GM19463 (cell line): Measurements from ENCODE around the gene FAM131B.
A peak's percentile ranks its signal among the peaks of the same experiment; 100 is the strongest.
"Not testable (repeated sequence)": the region's sequence is repeated elsewhere in the genome, so short reads cannot be mapped to it uniquely, and the experiment has no call there.

ENCODE experiments used
- ATAC-seq: cut with Tn5 transposase; IDR thresholded peaks from one replicate; pipeline ENCODE4 v1.9.1; 2021; ENCODE audit warnings: mild to moderate bottlenecking, moderate library complexity; ENCODE audit not compliant: unreplicated experiment

FAM131B gene

DNA sequence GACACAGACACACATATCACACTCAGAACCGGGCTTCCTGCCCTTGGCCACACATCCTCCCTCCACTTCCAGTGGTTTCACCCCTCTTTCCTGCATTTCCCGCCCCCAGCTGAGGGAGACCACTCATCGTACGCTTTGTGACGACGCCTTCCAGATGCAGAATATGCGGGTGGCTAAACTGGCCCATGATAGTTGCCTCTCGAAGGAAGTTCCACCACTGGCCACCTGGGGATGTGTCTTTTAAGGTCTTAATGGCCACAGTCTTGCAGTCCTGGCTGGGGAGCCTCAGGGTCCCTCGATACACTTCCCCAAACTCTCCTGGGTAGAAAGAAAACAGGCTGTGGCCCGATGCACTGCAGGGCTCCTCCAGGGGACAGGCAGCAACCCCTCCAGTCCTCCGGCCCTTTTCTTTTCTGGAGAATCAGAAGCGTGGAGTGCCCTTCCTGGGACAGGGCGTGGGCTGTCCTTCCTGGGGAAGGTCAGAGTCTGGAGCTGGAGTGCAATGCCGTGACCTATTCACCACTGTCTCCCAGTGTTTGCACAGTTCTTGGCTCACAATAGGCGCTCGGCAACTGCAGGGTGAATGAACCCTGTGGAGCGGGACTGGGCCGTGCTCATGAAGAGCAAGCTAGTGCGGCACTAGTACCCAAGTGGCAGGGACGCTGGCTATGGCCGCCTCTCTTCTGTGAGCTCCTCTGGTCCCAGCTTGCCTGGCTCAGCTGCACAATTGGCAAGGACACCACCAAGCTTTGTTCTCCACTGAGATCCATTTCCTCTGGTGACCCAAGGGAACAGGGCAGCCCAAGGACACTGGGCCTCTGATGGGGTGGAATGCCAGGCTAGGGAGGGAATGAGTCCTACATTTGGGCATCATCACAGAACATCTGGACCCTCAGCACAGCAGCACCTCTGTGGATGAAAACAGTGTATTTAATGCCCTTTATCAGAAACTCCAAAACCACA, 33.0 kb upstream of the FAM131B start:
- ATAC-seq, result no peak

- ATAC-seq, result no peak
These were observed 32.3 kb upstream of the FAM131B start for GRCh38 chr7:143394777-143395176.

DNA sequence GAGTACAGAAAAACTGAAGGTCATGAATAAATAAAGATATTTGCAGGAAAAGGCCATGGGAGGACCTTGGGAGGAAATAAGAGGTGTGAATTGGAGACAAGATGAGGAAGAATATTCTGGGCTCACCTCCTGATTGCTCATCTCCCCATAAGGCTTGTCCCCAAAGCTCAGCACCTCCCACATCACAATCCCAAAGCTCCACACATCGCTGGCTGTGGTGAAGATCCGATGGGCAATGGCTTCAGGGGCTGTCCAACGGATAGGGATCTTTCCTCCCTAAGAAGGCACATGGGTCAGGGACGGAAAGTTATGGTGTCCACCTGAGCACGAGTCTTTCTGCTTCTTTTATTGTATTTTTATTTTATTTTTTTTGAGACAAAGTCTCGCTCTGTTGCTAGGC, 31.6 kb upstream of the FAM131B start:
- ATAC-seq, result no peak

- ATAC-seq, result no peak
These were observed 30.9 kb upstream of the FAM131B start for GRCh38 chr7:143393267-143394041.

GRCh38 chr7:143392875-143393266, 30.4 kb upstream of the FAM131B start:
- no peak for ATAC-seq

GRCh38 chr7:143392427-143392826, 29.9 kb upstream of the FAM131B start:
- ATAC-seq, result not testable (repeated sequence)

DNA sequence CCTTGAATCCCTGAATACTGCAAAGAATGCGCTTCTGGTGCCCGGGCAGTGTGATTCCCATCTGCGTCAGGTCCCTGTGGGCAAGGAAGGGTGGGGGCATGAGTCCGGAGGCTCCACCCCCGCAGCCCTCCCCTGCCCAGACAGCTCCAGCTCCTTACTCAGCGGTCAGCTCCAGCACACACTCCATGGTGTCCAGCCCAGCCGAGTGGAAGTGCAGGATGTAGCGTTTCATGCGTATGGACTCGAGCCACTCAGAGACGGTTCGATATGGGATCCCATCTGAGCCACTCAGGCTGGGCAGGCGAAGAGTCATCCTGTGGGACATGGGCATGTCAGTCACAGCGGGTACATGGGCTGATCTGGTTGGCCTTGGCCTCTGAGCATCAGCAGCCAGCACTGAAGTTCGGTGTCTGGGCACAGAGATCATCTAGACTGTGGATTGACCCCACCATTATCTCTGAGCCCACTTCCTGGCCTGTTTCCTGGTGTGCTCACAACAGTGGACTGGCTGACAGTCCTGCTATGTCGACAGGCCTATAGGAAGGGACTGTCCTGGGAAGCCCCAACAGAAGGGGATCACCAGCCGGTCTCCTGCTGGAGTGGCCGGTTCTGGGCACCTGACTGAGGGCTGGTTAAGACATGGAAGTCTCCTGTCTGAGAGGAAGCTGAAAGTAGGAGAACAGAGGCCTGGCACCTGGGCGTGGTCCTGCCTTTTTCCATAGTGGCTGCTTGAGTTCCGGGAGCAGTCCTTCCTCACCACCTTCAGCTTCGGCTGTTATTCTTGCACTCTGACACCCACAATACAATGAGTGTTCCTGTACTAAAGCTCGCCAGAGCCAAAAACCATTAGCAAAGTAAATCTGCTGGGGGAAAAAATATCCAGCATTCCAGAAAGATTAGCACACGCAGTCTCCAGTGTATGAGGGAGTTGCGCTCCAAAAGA, 29.2 kb upstream of the FAM131B start:
- no peak for ATAC-seq

DNA sequence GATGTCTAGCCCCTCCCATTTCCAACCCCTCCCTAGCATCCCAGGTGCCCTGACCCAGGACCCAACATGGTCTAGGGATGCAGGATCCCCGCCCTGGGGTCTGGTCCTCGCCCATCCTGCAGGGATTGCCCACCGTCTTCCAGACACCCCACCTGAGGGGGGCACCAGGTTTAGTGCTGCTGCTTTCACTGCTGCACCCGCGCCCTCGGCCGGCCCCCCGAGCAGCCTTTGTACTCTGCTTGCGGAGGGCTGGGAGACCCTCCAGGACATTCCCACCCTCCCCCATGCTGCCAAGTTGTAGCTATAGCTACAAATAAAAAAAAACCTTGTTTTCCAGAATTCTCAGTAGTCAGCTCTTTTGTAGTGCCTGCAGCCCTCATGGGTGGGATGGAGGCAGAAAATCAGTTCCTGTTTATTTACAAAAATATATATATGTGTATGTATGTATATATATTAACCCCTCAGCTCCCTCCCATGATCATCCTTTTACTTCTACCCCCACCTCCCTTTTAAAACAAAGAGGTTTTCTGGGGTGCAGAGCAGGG, 28.3 kb upstream of the FAM131B start:
- ATAC-seq, result no peak

DNA sequence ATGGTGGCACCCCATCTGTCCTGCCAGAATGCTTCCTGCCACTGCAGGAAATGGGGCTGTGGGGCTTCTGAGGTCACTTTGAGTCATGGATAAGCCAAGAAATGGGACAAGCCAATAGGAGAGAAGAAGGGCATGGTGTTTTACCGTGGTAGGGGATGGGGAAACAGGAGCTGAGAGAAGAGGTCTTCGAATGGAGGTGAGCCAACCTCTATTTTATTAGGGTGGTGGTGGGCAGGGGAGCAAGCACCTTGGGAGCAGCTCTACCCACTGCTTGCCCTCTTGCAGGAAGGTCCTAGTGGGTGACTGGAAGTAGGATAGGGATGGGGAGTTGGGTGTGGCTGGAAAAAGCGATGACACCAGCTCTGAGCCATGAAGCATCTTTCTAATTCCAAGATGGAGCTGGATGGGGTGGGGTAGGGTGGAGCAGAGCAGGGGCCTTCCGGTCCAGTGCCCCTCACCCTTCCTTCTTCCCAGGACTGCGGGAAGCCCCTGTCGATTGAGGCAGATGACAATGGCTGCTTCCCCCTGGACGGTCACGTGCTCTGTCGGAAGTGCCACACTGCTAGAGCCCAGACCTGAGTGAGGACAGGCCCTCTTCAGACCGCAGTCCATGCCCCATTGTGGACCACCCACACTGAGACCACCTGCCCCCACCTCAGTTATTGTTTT, 27.7 kb upstream of the FAM131B start:
- no peak for ATAC-seq

- ATAC-seq, result no peak
These were observed 27.0 kb upstream of the FAM131B start for GRCh38 chr7:143389316-143390103.

DNA sequence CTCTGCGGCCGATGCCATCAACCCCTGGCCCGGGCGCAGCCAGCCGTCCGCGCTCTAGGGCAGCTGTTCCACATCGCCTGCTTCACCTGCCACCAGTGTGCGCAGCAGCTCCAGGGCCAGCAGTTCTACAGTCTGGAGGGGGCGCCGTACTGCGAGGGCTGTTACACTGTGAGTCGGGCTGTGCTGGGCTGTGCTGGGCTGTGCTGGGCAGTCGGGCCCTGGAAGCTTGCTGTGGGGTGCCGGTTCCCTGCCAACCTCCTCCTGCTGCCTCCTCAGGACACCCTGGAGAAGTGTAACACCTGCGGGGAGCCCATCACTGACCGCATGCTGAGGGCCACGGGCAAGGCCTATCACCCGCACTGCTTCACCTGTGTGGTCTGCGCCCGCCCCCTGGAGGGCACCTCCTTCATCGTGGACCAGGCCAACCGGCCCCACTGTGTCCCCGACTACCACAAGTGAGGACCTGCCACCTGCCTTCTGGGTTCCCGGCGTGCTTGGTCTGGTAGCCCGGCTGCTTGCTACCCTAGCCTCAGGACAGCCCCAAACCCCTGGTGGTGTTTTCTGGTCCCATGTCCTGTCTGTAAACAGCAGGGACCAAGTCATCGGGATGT, 26.1 kb upstream of the FAM131B start:
- ATAC-seq, result no peak

DNA sequence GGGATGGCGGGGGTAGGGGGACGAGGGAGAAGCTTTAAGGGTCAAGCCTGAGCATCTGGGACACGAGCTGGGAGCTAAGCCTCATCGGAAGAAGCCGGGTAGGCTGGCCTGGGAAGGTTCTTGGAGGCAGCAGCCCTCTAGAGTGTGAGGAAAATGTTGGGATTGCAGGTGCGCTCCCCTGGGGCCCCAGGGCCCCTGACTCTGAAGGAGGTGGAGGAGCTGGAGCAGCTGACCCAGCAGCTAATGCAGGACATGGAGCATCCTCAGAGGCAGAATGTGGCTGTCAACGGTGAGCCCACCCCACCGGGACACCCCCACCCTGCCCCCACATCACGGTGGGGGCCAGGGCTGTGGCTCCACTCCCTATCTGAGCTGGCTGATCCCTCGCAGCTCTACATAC, 25.5 kb upstream of the FAM131B start:
- no peak for ATAC-seq

- ATAC-seq, result no peak
These were observed 24.9 kb upstream of the FAM131B start for GRCh38 chr7:143387156-143387975.

DNA sequence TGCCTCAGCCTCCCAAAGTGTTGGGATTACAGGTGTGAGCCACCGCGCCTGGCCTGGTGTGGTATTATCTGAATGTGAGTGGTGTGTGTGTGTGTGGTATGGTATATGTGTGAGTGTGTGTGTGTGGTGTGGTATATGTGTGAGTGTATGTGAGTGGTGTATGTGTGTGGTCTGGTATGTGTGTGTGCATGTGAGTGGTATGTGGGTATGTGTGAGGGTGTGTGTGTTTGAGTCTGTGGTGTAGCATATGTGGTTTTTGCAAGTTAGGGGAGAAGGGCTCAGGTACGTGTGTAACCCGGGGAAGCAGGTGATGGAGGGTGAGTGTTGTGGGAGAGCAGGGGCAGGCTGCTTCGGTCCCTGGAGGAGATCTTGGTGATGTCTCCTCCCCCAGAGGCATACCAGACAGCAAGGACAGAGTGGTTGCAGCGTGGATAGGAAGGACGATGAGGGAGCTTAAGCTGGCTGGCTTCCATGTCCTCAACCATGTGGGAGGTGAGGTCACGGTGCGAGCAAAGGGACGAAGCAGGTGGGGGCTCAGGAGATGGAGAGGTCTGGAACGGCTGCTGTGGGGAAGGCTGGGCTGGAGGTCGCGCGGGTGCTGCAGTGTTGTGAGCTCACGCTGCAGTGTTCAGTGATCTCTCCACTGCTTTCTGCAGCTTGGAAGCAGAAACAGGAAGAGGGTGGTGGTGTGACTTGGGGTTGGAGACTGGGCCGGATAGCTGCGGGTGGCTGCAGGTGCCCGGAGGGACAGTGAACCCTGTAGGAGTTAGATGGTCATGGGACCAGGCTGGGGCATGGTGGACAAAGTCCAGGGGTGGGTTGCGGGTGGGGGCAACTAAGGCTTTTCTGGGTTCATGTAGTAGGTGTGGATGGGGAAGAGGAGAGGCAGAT, 23.6 kb upstream of the FAM131B start:
- ATAC-seq, result peak; percentile 26

DNA sequence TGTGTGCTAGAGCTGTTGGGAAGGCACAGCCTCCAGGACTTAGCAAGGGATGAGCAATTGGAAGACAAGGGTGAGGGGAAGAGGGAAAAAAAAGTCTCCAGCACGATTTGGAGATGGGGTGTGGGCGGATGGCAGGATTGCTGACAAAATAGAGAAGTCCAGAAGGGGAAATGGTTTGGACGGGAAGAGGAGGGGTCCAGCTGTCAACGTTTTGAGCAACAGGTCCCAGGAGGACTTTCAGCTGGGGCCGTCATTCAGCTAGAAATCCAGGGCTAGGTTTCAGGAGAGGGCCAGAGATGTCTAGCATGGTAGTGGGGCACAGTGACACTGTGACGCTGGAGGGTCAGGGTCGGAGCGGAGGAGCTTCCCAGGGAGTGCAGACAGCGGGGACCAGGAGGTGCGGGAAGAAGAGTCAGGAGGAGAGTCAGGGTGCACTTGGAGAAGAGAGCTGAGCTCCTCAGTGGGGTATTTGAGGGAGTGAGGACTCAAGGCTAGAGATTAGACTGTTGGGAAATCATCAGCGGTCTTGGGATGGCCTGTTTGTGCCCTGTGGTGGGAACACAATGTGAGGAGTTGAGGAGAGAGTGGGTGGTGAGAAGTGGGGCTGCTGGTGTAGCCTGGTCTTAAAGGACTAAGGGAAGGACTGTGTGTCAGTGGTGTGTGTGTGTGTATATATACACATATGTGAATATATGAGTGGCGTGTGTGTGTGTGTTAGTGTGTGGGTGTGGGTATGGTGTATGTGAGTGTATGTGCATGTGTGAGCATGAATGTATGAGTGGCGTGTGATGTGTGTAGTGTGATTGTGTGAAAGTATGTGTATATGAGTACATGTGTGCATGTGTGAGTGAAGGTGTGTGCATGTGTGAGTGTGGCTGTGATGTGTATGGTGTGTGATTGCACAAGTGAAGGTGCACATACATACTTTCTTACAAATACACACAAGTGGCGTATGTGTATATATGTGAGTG, 22.4 kb upstream of the FAM131B start:
- no peak for ATAC-seq

DNA sequence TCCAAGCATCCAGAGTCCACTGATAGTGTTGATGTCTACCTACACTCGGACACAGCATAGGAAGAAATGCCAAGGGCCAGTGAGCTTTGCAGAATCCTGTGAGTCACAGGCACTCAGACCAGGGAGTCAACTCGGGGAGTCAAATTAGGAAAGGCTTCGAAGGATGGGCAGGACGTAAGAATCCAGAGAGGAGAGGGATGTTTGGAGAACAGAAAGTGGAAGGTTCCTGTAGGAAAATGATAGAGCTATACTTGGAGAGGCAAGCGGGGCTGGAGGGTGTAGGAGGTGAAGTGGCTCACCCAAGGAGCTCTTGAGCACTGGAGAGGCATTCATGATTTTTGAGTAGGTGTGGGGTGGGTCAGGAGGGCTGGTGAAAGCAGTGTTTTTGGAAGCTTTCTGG, 21.6 kb upstream of the FAM131B start:
- ATAC-seq, result no peak
